ENCODE measurements around the gene CERS4. TPM values are rescaled to one million over a fixed set of nuclear protein-coding genes. Genes with fewer than 3 reads are reported as not detected.
"Not testable (repeated sequence)": the region's sequence is repeated elsewhere in the genome, so short reads cannot be mapped to it uniquely, and the experiment has no call there.

CERS4 gene
- polyA plus RNA-seq, 4 donors: 33.5 to 53.5 (median 49.1) TPM

- peak in 2 of 4 donors; percentile 41 to 48 for DNase-seq (ENCODE audit: low read depth in 4 of 4, low spot score in 2 of 4)
These were observed 550 bp downstream of the CERS4 start for GRCh38 chr19:8209462-8210378.

GRCh38 chr19:8210421-8211101 lies 1.4 kb downstream of the CERS4 start:
- no peak for DNase-seq (ENCODE audit: low read depth in 4 of 4, low spot score in 2 of 4)

- DNase-seq (ENCODE audit: low read depth in 4 of 4, low spot score in 2 of 4): no peak
These were observed 3.0 kb downstream of the CERS4 start for GRCh38 chr19:8212212-8212611.

- DNase-seq (ENCODE audit: low read depth in 4 of 4, low spot score in 2 of 4): no peak
These were observed 3.7 kb downstream of the CERS4 start for GRCh38 chr19:8212916-8213315.

GRCh38 chr19:8213827-8214672 lies 4.9 kb downstream of the CERS4 start:
- DNase-seq (ENCODE audit: low read depth in 4 of 4, low spot score in 2 of 4): no peak

GRCh38 chr19:8214802-8215201 lies 5.6 kb downstream of the CERS4 start:
- DNase-seq (ENCODE audit: low read depth in 4 of 4, low spot score in 2 of 4): no peak

- DNase-seq (ENCODE audit: low read depth in 4 of 4, low spot score in 2 of 4): no peak
These were observed 6.6 kb downstream of the CERS4 start for GRCh38 chr19:8215783-8216182.

- DNase-seq (ENCODE audit: low read depth in 4 of 4, low spot score in 2 of 4): no peak
These were observed 7.2 kb downstream of the CERS4 start for GRCh38 chr19:8216357-8216756.

GRCh38 chr19:8218127-8218526 lies 9.0 kb downstream of the CERS4 start:
- DNase-seq (ENCODE audit: low read depth in 4 of 4, low spot score in 2 of 4): not testable (repeated sequence)

GRCh38 chr19:8220481-8220880 lies 11.3 kb downstream of the CERS4 start:
- DNase-seq (ENCODE audit: low read depth in 4 of 4, low spot score in 2 of 4): no peak

- DNase-seq (ENCODE audit: low read depth in 4 of 4, low spot score in 2 of 4): no peak
These were observed 12.0 kb downstream of the CERS4 start for GRCh38 chr19:8221161-8221560.

- not testable (repeated sequence) for DNase-seq (ENCODE audit: low read depth in 4 of 4, low spot score in 2 of 4)
These were observed 14.3 kb downstream of the CERS4 start for GRCh38 chr19:8223442-8223841.

- DNase-seq (ENCODE audit: low read depth in 4 of 4, low spot score in 2 of 4): no peak
These were observed 15.4 kb downstream of the CERS4 start for GRCh38 chr19:8224394-8225145.

GRCh38 chr19:8231073-8231604 lies 22.0 kb downstream of the CERS4 start:
- no peak for DNase-seq (ENCODE audit: low read depth in 4 of 4, low spot score in 2 of 4)

GRCh38 chr19:8233370-8233769 lies 24.2 kb downstream of the CERS4 start:
- no peak for DNase-seq (ENCODE audit: low read depth in 4 of 4, low spot score in 2 of 4)

GRCh38 chr19:8237026-8237425 lies 27.9 kb downstream of the CERS4 start:
- DNase-seq (ENCODE audit: low read depth in 4 of 4, low spot score in 2 of 4): no peak

- DNase-seq (ENCODE audit: low read depth in 4 of 4, low spot score in 2 of 4): no peak
These were observed 29.1 kb downstream of the CERS4 start for GRCh38 chr19:8238251-8238650.

GRCh38 chr19:8239528-8240273 lies 30.5 kb downstream of the CERS4 start:
- DNase-seq (ENCODE audit: low read depth in 4 of 4, low spot score in 2 of 4): no peak
